Gastroesophageal sphincter (tissue), 3 donors: ENCODE data around the gene RRAGD.

Experiments
- EP300 ChIP-seq: sonication (generic); formaldehyde crosslinking; IDR thresholded peaks from one replicate; pipeline ENCODE4 v1.6.1; 2017; ENCODE audit warnings: antibody characterized with exemption, mild to moderate bottlenecking
- TF ChIP-seq, protein P1 (sequence below), 4 experiments: fragments of 200-600 bp in 2 of 4; fragments of 450-650 bp in 2 of 4; sonication (generic) in 1 of 4; IDR thresholded peaks; one replicate each; pipeline ENCODE4 v1.5.1; 2017 to 2019; ENCODE audit warnings: antibody characterized with exemption in 4 of 4, mild to moderate bottlenecking in 2 of 4, moderate library complexity in 2 of 4

DNA sequence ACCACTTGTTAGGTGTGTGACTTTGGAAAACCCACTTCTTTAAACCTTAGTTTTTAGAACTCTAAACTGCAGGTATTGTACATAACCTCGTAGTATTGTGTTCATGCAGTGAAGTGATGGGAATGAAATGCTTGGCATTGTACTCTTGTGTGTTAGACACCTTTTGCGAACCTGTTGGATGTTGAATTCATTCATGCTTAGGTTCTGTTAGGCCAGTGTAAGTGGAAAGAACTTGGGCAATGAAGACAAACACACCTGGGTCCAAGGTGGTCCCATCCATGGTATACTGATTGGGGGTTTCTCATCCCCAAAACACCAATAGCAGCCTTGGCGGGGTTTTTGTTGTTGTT is 22.1 kb upstream of the RRAGD start:
- TF ChIP-seq, protein P1, sequence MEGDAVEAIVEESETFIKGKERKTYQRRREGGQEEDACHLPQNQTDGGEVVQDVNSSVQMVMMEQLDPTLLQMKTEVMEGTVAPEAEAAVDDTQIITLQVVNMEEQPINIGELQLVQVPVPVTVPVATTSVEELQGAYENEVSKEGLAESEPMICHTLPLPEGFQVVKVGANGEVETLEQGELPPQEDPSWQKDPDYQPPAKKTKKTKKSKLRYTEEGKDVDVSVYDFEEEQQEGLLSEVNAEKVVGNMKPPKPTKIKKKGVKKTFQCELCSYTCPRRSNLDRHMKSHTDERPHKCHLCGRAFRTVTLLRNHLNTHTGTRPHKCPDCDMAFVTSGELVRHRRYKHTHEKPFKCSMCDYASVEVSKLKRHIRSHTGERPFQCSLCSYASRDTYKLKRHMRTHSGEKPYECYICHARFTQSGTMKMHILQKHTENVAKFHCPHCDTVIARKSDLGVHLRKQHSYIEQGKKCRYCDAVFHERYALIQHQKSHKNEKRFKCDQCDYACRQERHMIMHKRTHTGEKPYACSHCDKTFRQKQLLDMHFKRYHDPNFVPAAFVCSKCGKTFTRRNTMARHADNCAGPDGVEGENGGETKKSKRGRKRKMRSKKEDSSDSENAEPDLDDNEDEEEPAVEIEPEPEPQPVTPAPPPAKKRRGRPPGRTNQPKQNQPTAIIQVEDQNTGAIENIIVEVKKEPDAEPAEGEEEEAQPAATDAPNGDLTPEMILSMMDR (IDR thresholded peaks at IDR 0.05): no peak
- TF ChIP-seq EP300: no peak
